IMR-90 (cell line): ENCODE data around the gene CA6. TPM values are rescaled to one million over a fixed set of nuclear protein-coding genes. Genes with fewer than 3 reads are reported as not detected.

Experiments
- ATAC-seq: fragments of 200-7000 bp; cut with Tn5 transposase; 2 replicates; pipeline ENCODE4 v1.9.1; 2020; ENCODE audit warnings: low read depth, mild to moderate bottlenecking, moderate library complexity
- BruUV-seq: library from RNA; stranded (reverse); fragments of 400-500 nt; replicated peaks from 2 replicates; lab custom pipeline; 2021; lab: Mats Ljungman, UMichigan
- CTCF ChIA-PET: fragments of 300-600 bp; formaldehyde crosslinking; extraction: SDS; loops from one replicate; lab custom pipeline; 2021; ENCODE audit warnings: antibody characterized with exemption; lab: Yijun Ruan, JAX
- POLR2A ChIA-PET: fragments of 300-600 bp; sonication (Branson Sonifier 250); formaldehyde crosslinking; loops from one replicate; lab custom pipeline; 2022; ENCODE audit warnings: antibody characterized with exemption; ENCODE audit not compliant: unreplicated experiment; lab: Charles Lee
- DNase-seq: peaks from one replicate; pipeline ENCODE4 v3.0.0; 2013
- H2AFZ ChIP-seq: replicated peaks from 2 replicates; pipeline ENCODE3; 2013; ENCODE audit warnings: low read length, mild to moderate bottlenecking; ENCODE audit not compliant: poor library complexity
- H2AK5ac ChIP-seq: 2 replicates; pipeline ENCODE4 v1.6.1; 2013; ENCODE audit warnings: low read depth, low read length, inconsistent platforms
- H2AK9ac ChIP-seq: replicated peaks from 2 replicates; pipeline ENCODE3; 2013; ENCODE audit warnings: mild to moderate bottlenecking, low read depth, low read length, moderate library complexity; ENCODE audit not compliant: poor library complexity
- H2BK120ac ChIP-seq: 2 replicates; pipeline ENCODE4 v1.6.1; 2013; ENCODE audit warnings: low read depth, low read length, inconsistent platforms
- H2BK15ac ChIP-seq: 3 replicates; pipeline ENCODE4 v1.6.1; 2013; ENCODE audit warnings: low read depth, low read length, inconsistent platforms
- H2BK20ac ChIP-seq: 2 replicates; pipeline ENCODE4 v1.6.1; 2013; ENCODE audit warnings: low read depth, mild to moderate bottlenecking, inconsistent platforms, low read length, moderate library complexity
- H2BK5ac ChIP-seq: 2 replicates; pipeline ENCODE4 v1.6.1; 2013; ENCODE audit warnings: mild to moderate bottlenecking, low read depth, low read length, inconsistent platforms; ENCODE audit not compliant: poor library complexity, severe bottlenecking
- H3K14ac ChIP-seq: replicated peaks from 2 replicates; pipeline ENCODE4 v1.6.1; 2013; ENCODE audit warnings: low read depth, low read length, inconsistent platforms
- H3K18ac ChIP-seq: 2 replicates; pipeline ENCODE4 v1.6.1; 2013; ENCODE audit warnings: low read depth, low read length, control low read depth
- H3K23ac ChIP-seq: 2 replicates; pipeline ENCODE4 v1.6.1; 2013; ENCODE audit warnings: low read depth, low read length, inconsistent platforms
- H3K27ac ChIP-seq: 2 replicates; pipeline ENCODE4 v1.5.1; 2013; ENCODE audit warnings: mild to moderate bottlenecking, control low read depth, low read length; ENCODE audit not compliant: insufficient read depth
- H3K27me3 ChIP-seq: 2 replicates; pipeline ENCODE4 v1.6.1; 2013; ENCODE audit warnings: low read length; ENCODE audit not compliant: control insufficient read depth, insufficient read depth
- H3K36me3 ChIP-seq: 2 replicates; pipeline ENCODE4 v1.6.1; 2013; ENCODE audit warnings: low read length, mixed read lengths; ENCODE audit not compliant: control insufficient read depth, insufficient read depth
- H3K4ac ChIP-seq: 2 replicates; pipeline ENCODE4 v1.6.1; 2013; ENCODE audit warnings: low read depth, low read length, inconsistent platforms
- H3K4me1 ChIP-seq: 2 replicates; pipeline ENCODE4 v1.6.1; 2013; ENCODE audit warnings: low read length, mixed read lengths; ENCODE audit not compliant: control insufficient read depth, insufficient read depth
- H3K4me2 ChIP-seq: 2 replicates; pipeline ENCODE4 v1.6.1; 2013; ENCODE audit warnings: low read depth, mild to moderate bottlenecking, control low read depth, low read length, moderate library complexity
- H3K4me3 ChIP-seq: 2 replicates; pipeline ENCODE4 v1.5.1; 2013; ENCODE audit warnings: low read depth, mild to moderate bottlenecking, control low read depth, low read length, moderate library complexity; ENCODE audit not compliant: insufficient read depth
- H3K56ac ChIP-seq: 2 replicates; pipeline ENCODE4 v1.6.1; 2013; ENCODE audit warnings: low read length, inconsistent platforms; ENCODE audit not compliant: insufficient read depth; ENCODE audit errors: extremely low read depth
- H3K79me1 ChIP-seq, 2 experiments: 2 replicates each; pipeline ENCODE4 v1.6.1; 2013; ENCODE audit warnings: low read length in 2 of 2, inconsistent platforms in 1 of 2, low read depth in 1 of 2
- H3K9ac ChIP-seq: 2 replicates; pipeline ENCODE4 v1.6.1; 2013; ENCODE audit warnings: low read depth, low read length, control low read depth
- H3K9me1 ChIP-seq: 2 replicates; pipeline ENCODE4 v1.6.1; 2013; ENCODE audit warnings: low read length, inconsistent platforms; ENCODE audit not compliant: insufficient read depth
- H3K9me3 ChIP-seq: 2 replicates; pipeline ENCODE4 v1.6.1; 2013; ENCODE audit warnings: low read length; ENCODE audit not compliant: control insufficient read depth, insufficient read depth
- H4K20me1 ChIP-seq: 2 replicates; pipeline ENCODE4 v1.6.1; 2013; ENCODE audit warnings: low read length, inconsistent platforms; ENCODE audit not compliant: insufficient read depth
- H4K5ac ChIP-seq: 2 replicates; pipeline ENCODE4 v1.6.1; 2013; ENCODE audit warnings: mild to moderate bottlenecking, low read depth, low read length, control low read depth
- H4K8ac ChIP-seq, 2 experiments: 2 replicates each; pipeline ENCODE4 v1.6.1; 2013; ENCODE audit warnings: low read depth in 2 of 2, low read length in 2 of 2, control low read depth in 1 of 2, inconsistent platforms in 1 of 2
- H4K91ac ChIP-seq: 2 replicates; pipeline ENCODE4 v1.6.1; 2013; ENCODE audit warnings: low read depth, low read length, inconsistent platforms; ENCODE audit not compliant: insufficient read depth
- MAFK ChIP-seq: IDR thresholded peaks from 2 replicates; pipeline ENCODE4 v1.6.1; 2012; ENCODE audit warnings: low read depth, low read length, improper control_type of control experiment
- WGBS, 2 experiments: methylation state at CpG; one replicate each; pipeline versions ENCODE4 v1.1.5 to v1.1.7; 2013; ENCODE audit warnings: missing lambda C conversion rate in 2 of 2; ENCODE audit not compliant: insufficient read length in 1 of 2; ENCODE audit errors: extremely low coverage in 2 of 2; 5-methylcytosine and 5-hydroxymethylcytosine counted together
- dilution Hi-C: fragments of 300-500 bp; cut with HindIII; formaldehyde crosslinking; loops from one replicate; pipeline ENCODE4 v1.14.3; 2018; ENCODE audit warnings: low sequenced_read_pairs; ENCODE audit not compliant: unreplicated experiment
- in situ Hi-C: fragments of 300-500 bp; cut with MboI; formaldehyde crosslinking; loops from 3 replicates; pipeline ENCODE4 v1.14.3; 2019; ENCODE audit warnings: low sequenced_read_pairs, inconsistent platforms, mixed read lengths
- intact Hi-C: fragments of 100-400 bp; cut with micrococcal nuclease; formaldehyde crosslinking; loops from 2 replicates; pipeline ENCODE4 v1.10.0; 2022
- polyA plus RNA-seq, 3 experiments: library from polyadenylated mRNA; depleted of rRNA; stranded (reverse); fragments of >200 nt; gene quantifications; 2 replicates each; pipeline ENCODE4 v1.2.3, GENCODE V29; 2012; ENCODE audit warnings: low replicate concordance in 1 of 3
- total RNA-seq: library from RNA; depleted of rRNA; stranded (reverse); fragments of >200 nt; gene quantifications from 2 replicates; pipeline ENCODE4 v1.2.3, GENCODE V29; 2012

CA6 gene
- total and polyA plus RNA-seq, 2 of the 4 experiments (the other 2 are of a cell fraction): not detected

GRCh38 chr1:8956461-8957349, 11.0 kb downstream of the CA6 start:
- H3K4me3 ChIP-seq: no peak overlapping the region
- WGBS, 2 experiments: 85% methylated on average over 4 of the region's 17 CpGs; no CpG with 5 or more reads in 1 of the 2 experiments
- H3K4me1 ChIP-seq: no peaks in the 10 kb centered on the region
- CTCF ChIA-PET: no interaction called here
- H3K4ac ChIP-seq: no peak overlapping the region
- H3K27ac ChIP-seq: no peak overlapping the region
- POLR2A ChIA-PET: no interaction called here
- 0 out of 2 replicates have a peak, but pooled peaks cover 2% of the 10 kb centered on the region for H3K9me1 ChIP-seq
- H2BK20ac ChIP-seq: no peak overlapping the region
- H2AK9ac ChIP-seq: no peak overlapping the region
- no peak overlapping the region for H3K56ac ChIP-seq
- no peaks in the 10 kb centered on the region for H3K36me3 ChIP-seq
- no peak overlapping the region for H3K23ac ChIP-seq
- peaks cover 9% of the 10 kb centered on the region for H3K27me3 ChIP-seq
- no peak overlapping the region for H3K14ac ChIP-seq
- no peak overlapping the region for H3K4me2 ChIP-seq
- H2BK5ac ChIP-seq: no peak overlapping the region
- H2AFZ ChIP-seq: no peak overlapping the region
- dilution Hi-C loops: no loop called here
- H3K9ac ChIP-seq: no peak overlapping the region
- H3K79me1 ChIP-seq: no peaks in the 10 kb centered on the region
- no peak for TF ChIP-seq MAFK
- in situ Hi-C loops: no loop called here
- no peak overlapping the region for H2AK5ac ChIP-seq
- no peak overlapping the region for H3K18ac ChIP-seq
- H3K9me3 ChIP-seq: no peaks in the 10 kb centered on the region; the same call in 1 of the 2 replicates
- no peak overlapping the region for H2BK120ac ChIP-seq
- no peak overlapping the region for H4K91ac ChIP-seq
- no peak overlapping the region for H4K5ac ChIP-seq
- H2BK15ac ChIP-seq: no peak overlapping the region
- intact Hi-C loops: no loop called here
- ATAC-seq (no peak), DNase-seq (no peak)
- H4K8ac ChIP-seq: no peak overlapping the region
- BruUV-seq: no TSS peak
- H4K20me1 ChIP-seq: no peaks in the 10 kb centered on the region
